Measurements from ENCODE around the gene NGB.

Gene NGB

DNA sequence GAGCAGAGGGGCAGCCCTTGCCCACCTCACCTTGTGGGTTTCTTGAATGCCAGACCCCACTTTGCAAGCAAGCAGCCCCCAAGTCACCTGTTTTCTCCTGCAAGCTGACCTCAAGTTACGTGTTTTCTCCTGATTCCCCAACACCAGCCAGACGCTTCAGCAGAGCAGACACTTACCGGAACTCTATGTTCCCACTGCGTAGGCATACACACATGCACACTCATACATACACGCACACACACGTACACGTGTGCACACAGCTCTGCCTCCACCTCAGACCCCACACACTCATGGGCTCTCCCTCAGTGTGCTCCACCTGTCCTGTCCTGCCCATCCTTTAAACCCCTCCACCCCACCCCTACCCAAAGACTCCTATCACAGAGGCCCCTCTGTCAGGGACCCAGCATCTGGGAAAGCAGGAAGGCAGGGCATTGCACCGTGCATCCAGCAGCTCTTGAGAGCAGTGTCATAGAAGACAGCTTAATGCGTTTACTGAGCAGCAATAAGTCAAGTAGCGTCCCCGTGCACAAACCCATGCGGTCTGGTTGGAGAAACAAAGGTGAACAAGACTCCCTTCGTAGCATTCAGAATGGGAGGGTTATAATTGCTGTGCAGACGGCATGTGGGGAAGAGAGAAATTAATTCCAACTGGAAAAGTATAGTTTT lies 45.0 kb downstream of the NGB start:
- DNase-seq, result no peak

DNA sequence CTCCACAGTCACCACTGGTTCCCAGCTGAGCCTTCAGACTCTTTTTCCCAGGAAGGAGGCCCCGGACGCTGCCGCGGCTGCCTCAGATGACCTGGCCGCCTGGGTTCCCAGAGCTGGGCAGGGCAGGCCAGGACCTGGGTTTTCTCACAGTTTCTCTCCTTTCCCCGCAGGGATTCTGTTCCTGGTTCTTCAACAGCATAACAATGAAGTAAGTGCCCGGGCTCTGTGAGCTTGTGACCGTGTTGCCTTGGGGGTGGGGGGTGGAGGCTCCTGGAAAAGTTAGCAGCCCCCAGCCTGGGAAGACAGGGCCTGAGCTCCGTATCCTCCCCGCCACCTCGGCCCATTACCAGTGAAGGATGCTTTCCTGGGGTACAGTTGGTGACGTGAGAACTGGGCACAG lies 45.8 kb downstream of the NGB start:
- no peak for DNase-seq

DNA sequence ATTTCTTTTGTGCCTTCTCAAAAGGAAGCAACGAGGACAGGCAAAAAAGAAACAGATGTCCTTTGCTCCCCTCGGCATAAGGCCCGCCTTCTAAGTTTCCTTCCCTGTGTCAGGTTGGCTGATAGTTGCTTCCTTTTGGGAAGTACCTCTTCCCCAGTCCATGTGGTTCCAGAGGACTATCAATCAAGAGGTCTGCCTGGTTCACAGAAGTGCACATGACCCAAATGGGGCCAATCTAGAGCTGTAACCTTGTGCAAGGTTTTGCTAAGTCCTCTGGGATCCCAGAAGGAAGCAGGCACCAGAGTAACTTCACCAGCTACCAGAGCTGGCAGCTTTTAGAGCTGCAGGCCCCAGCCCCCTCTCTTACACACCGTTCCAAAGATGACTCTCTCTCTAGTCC lies 46.8 kb downstream of the NGB start:
- DNase-seq, result no peak

DNA sequence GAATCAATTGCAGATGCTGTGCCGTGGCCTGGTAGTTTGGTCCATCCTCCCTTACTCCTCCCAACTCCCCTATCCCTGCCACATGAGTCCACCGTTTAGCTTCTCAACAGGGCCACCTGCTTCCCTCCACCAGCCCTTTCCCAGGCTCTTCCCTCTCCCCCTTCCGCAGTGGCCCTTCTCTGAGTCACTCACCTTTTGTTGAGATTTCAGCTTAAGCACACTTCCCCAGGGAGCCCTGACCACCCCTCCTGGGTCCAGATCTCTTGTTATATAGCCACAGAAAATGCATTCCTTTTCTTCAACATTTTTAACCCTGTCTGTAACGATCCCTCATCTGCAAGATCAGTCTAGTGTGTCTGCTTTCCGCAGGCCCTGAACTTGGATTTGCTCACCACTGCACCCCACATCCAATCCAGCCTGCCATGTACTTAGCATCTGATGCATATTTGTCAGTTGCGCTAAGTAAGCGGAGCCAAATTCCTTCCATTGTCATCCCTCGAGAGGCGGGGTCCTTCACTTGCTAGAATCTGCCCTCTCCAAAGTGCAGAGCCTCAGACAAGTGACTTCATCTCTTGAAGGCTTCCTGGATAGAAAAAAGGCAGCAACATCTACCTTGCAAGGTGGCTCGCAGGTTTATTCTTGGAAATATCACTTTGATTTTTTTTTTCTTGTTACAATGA lies 48.3 kb downstream of the NGB start:
- DNase-seq, result no peak

DNA sequence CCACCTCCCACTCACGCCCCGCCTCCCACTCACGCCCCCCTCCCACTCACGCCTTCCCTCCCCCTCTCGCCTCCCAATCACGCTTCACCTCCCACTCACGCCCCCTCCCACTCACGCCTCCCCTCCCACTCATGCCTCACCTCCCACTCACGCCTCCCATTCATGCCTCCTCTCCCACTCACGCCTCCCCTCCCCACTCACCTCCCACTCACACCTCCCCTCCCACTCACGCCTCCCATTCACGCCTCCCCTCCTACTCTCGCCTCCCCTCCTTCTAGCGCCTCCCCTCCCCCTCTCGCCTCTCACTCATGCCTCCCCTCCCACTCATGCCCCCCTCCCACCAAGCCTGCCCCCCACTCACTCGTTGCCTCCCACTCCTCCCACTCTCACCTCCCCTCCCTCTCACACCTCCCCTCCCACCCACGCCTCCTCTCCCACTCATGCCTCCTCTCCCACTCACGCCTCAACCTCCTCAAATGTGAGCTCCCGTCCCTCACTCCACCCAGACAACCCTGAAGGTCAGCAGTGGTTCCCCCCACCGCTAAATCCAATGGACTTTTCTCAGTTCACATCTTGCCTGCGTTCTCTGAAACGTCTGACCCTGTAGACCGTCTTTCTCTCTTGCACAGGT lies 49.6 kb downstream of the NGB start:
- DNase-seq, result no peak

DNA sequence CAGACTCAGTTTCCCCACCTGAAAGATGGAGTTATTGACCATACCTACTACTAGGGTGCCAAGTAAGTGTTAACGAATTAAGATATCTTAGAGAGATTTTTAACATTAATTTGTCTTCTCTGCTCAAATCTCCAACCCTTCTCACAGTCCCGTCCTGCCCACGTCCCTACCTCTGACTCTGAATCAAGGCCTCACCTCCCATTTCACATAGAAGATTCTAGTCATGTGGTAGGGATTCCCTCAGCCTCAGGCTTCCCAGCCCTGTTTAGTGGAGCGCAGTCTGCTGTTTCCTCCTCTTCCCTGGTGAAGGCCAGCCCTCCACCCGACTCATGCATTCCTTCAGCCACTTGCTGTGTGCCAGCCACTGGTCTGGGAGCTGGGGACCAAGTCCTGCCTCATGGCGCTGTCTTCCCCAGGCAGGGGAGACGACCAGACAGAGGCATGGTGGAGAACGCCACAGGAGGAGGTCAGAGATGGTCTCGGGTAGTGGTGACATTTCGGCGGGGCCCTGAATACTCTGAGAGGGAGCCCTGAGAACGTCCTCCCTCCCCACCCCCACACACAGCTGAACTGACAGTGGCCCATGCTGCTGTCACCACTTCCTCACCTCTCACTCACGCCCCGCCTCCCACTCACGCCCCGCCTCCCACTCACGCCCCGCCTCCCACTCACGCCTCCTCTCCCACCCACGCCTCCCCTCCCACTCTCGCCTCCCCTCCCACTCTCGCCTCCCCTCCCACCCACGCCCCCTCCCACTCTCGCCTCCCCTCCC lies 50.6 kb downstream of the NGB start:
- DNase-seq, result no peak

DNA sequence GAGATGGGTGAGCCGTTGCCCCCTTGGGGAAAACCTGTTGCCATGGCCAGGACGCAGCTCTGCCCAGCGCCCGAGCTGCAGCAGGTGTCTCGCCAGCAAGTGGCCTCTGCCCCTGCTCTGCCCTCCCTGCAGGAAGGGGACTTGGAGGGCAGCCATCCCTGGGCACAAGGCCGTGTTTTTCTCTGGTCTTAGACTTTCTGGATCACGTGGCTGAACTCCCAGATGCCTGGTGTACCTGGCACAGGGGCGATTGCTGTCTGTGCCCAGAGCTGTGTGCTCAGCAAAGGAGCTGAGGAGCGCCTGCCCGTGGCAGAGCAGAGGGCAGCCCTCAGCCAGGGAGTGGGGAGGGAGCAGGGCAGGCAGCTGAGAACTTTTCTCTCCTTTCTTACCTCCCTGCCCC lies 51.4 kb downstream of the NGB start:
- no peak for DNase-seq

DNA sequence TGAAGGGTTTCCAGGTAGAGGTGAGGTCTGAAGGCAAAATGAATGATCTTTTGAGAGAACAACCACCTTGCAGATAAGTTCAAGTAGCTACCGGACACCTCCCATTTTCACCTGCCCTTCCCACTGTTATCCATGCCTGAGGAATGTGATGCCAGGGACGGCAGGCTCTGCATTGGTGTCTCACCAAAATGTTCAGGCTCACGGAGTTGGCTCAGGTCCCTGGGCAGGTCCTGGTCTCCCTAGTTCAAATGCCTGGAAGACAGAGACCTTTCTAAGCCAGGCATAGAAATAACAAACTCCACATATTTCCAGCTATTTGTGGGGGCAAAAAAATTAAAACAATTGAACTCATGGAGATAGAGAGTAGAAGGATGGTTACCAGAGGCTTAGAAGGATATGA lies 53.5 kb downstream of the NGB start:
- no peak for DNase-seq
